Germinal center (tissue), 1 donor: ENCODE measurements around the gene LOXL1.
A peak's percentile ranks its signal among the peaks of the same experiment; 100 is the strongest.

Experiments used
- DNase-seq: peaks from one replicate; pipeline ENCODE4 v3.0.0; 2012; ENCODE audit warnings: mixed read lengths, low spot score

LOXL1 gene

GRCh38 chr15:73926219-73927002 lies at the start of gene LOXL1:
Gene LOXL1, plus strand, starts transcription at chr15:73926462. Its CDS starts 322 bp downstream, at chr15:73926784.
- no peak for DNase-seq

- no peak for DNase-seq
Observed at GRCh38 chr15:73879426-73879825, 46.8 kb upstream of the LOXL1 start.

- no peak for DNase-seq
Observed at GRCh38 chr15:73881579-73882320, 44.5 kb upstream of the LOXL1 start.

GRCh38 chr15:73882761-73883419 lies 43.4 kb upstream of the LOXL1 start:
- no peak for DNase-seq

- DNase-seq = no peak
Observed at GRCh38 chr15:73884159-73884558, 42.1 kb upstream of the LOXL1 start.

GRCh38 chr15:73885954-73886700 lies 40.1 kb upstream of the LOXL1 start:
- DNase-seq = no peak

- no peak for DNase-seq
Observed at GRCh38 chr15:73886717-73887345, 39.4 kb upstream of the LOXL1 start.

- no peak for DNase-seq
Observed at GRCh38 chr15:73887481-73887880, 38.8 kb upstream of the LOXL1 start.

GRCh38 chr15:73888224-73889041 lies 37.8 kb upstream of the LOXL1 start:
- no peak for DNase-seq

GRCh38 chr15:73889053-73889761 lies 37.1 kb upstream of the LOXL1 start:
- DNase-seq = no peak

GRCh38 chr15:73889762-73890124 lies 36.5 kb upstream of the LOXL1 start:
- DNase-seq = no peak

GRCh38 chr15:73891328-73892315 lies 34.6 kb upstream of the LOXL1 start:
- no peak for DNase-seq

GRCh38 chr15:73892446-73893226 lies 33.6 kb upstream of the LOXL1 start:
- no peak for DNase-seq

GRCh38 chr15:73894133-73894814 lies 32.0 kb upstream of the LOXL1 start:
- DNase-seq = no peak

- DNase-seq = peak; percentile 63
Observed at GRCh38 chr15:73897441-73898261, 28.6 kb upstream of the LOXL1 start.
